NCI-H526 treated with DMSO at 0.1 percent for 48 hours (cell line): ENCODE data around the gene NAP1L1.

Experiments
- DNase-seq: peaks from one replicate; lab custom pipeline; 2025; lab: John Stamatoyannopoulos, UW

The NAP1L1 gene

DNA sequence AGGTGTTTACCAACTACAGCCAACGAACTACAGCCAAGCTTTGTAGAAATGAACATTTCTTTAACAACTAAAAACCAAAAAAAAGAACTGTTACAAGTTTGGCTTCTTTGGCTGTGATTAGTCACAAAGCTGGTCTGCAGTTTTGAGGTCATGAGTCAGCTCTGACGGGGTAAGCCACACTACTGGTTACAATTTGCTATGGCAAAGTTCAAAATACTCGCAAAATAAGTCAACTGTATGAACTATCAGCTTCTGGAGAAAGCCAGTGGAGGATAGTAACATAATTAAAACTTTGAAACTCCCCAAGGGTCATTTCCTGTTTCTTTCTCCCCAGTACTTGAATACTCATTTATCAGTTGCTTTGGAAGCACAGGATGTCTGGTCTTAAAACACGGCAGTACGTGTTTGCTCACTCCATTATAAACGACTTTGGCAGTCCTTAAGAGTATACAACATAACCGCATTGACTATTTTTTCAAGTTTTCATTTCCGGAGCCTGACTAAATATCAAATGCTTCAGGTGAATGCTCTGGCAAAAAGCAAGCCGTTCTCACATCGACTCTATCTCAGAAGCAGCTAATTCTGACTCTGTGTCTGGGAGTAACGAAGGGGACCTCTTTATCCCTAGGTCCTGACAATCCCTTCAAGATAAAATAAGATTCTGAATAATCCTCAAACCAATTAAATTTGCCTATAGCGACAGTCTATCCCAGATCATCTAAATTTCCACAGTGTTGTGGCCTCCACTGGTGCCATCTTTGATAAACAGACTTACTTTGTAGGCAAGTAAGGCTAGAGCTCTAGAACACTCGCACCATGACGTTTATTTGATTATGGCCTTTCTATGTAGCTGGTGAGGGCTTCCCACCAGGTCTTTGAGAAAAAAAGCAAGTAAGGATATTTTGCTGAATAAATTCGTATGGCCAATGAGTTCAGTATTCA is 63.5 kb downstream of the NAP1L1 start:
- no peak for DNase-seq

DNA sequence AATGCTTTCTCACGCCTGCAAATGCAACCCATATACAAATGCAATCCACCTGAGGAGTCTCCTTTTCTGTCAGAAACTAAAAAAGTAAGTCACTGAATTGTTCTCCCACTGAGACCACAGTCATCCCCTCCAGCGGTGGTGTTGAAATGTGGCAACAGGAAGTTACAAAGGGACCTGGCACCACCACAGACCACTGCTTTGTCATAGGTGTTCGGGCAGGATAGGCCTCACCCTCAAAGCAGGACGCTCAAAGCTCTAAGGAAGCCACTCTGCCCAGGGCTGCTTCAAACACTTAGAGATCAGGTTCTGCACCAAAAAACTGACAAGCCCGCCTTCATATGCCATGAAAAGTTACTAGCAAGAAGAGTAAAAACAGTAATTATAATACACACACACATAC is 64.2 kb downstream of the NAP1L1 start:
- no peak for DNase-seq

DNA sequence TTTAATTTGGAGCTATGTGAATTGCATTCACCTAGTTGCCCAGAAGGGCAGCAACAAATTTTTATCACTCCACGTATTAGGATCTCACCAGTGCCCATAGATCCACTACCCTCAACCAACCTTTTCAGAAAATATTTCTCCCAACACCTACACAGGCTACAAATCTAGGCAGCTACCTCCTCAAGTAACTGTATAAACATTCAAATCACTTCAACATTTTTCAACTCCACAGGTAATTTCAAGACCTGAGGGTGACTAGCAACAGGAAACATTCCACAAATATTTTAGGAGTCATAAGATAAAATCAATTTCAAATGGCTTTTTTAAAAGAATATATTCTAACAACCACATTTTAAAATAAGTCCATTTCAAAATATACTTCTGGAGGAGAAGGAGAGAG is 65.8 kb downstream of the NAP1L1 start:
- DNase-seq = no peak

DNA sequence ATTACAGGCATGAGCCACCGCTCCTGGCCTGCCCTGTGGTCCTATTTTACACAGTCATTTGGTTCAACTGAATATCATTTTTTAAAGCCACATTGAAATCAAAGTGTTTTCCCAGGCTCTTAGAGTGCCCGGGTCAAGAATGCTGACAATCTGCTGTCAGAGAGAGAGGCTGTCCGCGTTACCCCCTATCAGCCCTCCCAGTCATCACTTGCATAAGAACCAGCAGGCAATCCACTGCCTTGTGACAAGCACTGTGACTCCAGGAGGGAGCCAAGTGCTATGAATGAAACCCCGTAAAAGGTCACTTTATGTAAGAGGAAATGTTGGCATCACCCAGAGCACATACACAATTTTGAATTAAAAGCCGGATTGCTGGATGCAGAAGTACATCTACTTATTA is 66.4 kb downstream of the NAP1L1 start:
- no peak for DNase-seq

DNA sequence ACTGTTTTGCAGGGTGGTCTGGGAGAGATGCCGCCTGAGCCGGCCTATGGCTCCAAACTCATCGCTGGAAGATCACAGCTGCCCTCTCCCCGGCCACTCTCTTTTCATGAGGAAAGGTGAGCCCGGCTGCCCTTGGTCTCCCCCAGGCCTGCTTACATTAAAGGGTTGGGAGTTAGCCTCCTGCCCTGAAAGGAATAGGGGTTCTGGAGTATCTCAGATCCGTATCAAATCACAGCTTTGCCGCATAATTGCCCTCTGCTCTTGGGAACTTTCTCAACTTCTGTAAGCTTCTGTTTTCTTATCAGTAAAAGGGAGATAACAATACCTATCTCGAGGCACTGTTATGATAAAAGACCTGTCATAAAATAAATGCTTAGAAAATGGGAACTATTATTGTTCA is 70.5 kb downstream of the NAP1L1 start:
- DNase-seq = no peak

DNA sequence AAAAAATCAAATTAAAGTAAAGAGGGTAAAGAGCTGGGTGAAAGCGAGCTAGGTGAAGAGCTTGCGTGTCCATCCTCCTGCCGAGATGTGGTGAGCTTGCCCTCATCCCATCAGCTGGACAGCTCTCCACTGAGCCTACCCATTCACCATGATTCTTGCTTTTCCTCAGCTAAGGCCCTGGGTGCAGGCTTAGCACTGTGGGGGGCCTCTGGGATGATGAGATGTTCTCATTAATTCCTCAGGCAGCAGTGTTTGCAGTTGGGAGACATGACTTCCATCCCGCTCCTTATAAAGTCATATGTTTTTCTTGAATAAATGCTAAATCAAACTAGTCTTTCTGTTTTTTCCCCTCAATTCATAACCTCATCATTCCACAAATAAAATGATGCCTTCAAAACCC is 70.9 kb downstream of the NAP1L1 start:
- DNase-seq = no peak

DNA sequence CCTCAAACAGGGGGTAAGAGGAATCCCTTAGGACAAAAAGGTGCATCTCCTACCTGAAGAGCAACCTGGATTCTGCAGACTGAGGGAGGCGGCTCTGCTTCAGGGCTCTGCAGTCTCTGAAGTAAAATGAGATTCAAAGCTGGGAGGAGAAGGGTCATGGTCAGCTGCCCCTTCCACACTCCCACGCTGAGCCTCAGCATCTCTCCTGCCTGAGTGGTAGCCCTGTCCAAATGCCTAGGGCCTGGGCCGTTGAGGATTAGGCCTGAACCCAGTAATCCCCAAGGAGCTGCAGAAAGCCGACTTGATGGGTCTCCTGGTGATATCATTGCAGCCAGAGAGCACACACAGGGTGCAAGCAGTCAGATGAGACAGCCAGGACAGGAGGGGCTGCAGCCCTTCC is 71.8 kb downstream of the NAP1L1 start:
- no peak for DNase-seq

DNA sequence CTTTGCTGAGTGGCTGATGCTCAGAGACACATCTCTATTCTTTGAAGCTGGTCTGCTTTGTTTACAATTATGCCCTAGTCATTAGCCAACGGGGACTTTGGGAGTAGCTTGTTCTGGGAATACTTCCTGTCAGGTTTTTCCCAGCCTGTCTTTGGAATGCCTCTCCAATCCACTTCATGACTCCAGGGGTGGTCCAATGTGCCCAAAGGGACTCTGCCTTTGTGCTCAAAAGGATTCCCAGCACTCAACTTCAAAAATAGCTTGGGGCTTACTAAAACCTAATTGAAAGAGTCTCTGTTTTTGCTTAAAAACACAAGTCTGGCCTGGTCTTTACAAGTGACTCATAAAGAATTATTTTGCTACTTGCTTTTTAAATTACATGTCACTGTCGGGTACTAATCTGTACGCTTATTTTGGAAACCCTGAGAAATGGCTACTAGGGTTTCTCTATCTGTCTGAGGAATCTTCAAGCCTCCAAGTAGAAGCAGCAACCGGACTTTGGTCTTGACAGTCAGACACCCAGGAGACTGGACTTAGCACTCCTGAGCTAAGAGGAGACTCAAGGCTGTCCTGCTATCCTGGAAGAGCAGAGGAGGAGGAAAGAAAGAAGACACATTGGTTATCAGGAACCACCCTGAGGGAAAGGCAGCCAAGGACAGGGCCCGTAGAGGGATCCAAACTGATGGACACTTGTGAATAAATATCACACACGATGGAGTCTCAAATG is 73.6 kb downstream of the NAP1L1 start:
- DNase-seq = no peak

DNA sequence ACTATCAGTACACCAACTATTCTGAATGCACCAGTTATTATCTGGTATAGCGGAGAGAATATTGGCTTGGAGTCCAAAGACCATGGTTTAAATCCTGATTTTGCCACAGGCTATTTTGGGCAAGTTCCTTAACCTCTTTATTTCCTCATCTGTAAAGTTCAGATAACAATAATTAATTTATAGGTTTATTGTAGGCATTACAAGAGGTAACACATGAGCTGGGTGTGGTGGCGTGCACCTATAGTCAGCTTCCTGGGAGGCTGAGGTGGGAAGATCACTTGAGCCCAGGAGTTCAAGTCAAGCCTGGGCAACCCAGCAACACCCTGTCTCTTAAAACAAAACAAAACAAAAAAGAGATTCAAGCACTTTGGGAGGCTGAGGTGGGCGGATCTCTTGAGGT is 76.1 kb downstream of the NAP1L1 start:
- no peak for DNase-seq

DNA sequence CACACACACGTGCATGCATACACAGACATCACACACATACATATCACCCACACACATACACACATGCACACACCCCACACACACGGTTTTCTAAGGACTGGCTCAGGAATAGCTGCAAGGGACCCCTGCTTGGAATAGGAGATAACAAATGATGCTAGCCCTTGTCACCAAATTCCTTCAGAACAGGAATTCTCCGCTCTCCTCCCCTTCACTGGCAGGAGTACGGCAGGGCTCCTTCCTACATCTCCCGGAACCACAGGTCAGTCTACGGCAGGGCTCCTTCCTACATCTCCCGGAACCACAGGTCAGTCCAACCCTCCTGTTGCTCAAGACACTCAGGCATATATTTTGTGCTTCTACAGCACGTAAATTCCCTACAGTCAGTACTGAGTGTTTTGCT is 76.8 kb downstream of the NAP1L1 start:
- no peak for DNase-seq

DNA sequence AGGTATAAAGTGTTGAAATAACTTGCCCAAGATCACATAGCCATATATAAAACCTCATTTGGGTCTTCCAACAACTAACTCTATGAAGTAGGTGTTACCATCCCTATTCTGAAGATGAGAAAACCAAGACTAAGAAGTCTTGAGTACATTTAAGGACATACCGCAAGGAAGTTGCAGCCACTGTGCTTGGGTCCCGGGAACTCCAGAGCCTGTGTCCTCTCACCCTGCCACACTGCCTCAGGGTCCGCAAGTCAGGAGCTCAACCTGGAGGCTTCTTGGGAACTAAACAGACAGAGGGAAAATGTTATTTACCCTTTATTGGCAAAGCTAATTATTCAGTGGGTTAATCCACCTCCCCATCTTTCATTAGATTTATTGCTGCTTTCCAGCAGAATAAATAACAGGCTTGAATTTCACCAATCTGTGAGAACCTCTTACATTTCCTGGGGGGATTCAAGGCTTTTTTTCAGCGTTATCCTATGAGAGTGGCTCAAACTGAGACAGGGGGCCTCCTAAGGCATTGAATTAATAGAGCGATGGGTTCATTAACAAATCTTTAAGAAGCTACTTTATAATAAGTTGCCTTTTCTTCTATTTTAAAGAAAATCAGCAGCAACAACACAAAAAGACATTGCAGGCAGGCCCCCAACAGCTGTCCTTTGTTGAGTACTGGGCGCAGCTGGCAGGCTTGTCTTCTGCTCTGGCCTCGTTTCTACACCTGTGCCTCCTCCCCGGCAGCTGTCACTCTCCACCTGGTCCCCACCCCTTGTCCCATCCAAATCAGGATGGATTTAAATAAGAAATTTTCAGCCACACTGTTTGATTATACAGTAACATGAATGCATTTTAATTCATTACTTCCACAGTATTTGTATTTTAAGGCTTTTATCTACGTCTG is 78.2 kb downstream of the NAP1L1 start:
- peak; percentile 37 for DNase-seq

DNA sequence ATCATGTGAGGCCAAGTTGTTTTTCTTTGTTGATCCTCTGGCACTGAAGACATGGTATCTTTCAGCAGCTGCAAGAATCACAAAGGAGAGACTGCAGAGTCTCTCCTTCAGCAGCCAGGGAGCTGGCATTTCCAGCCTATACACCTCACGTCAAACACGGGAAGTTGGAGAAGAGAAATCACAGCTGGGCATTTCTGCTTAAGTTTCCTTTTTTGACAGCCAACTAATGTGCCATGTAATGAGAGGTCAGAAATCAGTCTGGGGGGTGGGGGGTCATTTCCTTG is 81.2 kb downstream of the NAP1L1 start:
- no peak for DNase-seq

DNA sequence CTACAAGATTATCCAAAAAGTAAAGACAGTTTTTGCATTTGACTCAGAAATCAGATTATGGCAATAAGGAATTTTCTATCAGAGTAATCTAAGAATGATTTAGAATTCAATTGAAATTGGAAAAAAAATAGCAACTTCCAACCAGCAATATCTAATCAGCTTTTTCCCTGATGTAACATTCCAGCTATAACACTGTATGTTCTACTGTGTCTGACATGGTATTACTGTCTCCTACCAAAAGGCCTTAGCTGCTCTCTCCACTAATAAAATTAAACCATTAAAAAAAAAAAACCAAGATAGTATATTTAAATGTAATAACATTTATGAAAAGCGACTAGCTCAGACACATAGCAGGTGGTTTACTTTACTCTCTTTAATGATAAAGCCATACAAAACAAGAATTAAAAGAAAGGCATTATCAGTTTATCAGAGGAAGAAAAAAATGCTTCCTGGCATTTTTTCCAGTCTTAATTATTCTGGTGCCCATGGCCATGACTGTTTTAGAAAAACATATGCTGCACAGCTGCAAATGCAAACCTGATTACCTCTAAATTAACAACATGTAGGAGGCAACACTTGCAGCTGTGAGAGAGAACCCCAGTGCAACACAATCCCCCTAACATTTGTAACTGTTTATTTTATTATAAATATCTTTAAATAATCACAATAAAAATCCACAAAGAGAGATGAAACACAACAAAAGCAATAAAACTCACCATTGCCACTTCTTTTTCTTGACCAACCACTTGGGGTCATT is 81.7 kb downstream of the NAP1L1 start:
- no peak for DNase-seq

DNA sequence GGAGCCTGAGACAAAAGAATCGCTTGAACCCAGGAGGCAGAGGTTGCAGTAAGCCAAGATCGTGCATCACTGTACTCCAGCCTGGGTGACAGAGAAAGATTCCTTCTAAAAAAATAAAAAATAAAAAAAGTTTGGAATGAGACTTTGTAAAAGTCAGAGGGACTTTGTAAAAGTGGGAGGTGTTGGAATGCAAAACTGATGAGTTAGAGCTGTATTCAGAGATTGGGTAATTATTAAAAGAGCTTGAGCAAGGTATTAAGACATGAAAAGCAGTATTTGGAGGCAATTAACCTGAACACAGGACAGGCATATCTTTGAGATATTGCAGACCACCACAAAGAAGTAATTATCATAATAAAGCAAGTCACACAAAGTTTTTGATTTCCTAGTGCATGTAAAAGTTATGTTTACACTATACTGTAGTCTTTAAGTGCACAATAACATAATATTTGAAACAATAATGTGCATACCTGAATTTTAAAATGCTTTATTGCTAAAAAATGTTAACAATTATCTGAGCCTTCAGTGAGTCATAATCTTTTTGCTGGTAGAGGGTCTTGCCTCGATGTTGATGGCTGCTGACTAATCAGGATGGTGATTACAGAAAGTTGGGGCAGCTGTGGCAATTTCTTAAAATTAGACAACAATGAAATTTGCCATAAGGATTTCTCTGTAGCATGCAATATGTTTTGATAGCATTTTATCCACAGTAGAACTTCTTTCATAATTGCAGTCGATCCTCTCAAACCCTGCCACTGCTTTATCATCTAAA is 86.0 kb downstream of the NAP1L1 start:
- no peak for DNase-seq

DNA sequence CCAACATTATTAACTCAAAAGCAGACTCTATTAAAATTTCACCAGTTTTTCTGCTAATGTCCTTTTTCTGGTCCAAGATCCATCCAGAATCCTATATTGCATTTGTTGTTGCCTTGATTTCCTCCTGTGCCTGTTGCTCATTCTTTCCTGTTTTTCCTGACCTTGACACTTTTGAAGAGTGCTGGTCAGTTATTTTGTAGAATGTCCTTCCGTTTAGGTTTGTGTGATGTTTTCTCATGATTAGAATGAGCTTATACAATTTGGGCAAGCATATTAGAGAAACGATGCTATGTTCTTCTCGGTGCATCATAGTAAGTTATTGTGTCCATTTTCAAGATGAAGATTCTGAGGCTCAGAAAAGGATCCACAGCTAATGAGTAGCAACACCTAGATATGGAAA is 86.8 kb downstream of the NAP1L1 start:
- DNase-seq = no peak

DNA sequence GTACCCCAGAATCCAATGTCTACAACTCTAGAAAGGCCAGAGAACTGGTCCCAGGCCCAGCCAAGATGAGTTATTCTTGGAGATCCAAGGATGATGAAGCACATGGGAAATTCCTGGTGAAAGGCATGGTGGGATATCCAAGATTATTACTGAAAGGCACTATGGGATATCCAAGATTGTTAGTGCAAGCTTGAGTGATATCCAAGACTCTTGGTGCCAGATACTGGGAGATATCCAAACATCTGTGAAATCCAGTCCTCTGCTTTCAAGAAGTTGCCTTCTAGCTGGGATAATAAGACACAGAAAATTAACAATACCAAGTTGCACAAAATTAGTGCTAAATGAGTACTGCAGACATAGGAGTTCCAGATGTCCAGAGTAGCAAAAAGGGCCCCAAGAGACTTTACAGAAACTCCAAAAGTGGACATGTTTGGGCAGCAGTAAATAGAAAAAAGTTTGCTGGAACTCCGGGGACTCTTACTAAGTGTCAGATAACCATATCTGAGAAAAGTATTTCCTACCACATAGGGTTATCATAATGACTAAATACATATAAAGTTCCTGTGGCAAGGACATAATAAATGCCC is 87.5 kb downstream of the NAP1L1 start:
- DNase-seq = no peak

DNA sequence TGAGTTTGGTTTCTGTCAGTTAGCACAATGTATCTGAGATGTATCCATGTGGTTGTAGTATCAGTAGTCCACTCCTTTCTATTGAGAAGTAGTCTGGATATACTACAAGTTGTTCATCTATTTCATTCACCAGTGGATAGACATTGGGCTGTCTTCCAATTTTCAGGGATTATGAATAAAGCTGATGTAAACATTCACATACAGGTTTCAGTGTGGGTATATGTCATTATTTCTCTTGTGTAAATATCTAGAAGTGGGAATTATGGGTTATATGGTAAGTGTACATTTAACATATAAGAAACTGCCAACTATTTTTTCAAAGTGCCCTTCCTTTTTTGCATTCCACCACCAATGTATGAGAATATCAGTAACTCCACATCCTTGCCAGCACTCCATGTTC is 88.8 kb downstream of the NAP1L1 start:
- DNase-seq = no peak

DNA sequence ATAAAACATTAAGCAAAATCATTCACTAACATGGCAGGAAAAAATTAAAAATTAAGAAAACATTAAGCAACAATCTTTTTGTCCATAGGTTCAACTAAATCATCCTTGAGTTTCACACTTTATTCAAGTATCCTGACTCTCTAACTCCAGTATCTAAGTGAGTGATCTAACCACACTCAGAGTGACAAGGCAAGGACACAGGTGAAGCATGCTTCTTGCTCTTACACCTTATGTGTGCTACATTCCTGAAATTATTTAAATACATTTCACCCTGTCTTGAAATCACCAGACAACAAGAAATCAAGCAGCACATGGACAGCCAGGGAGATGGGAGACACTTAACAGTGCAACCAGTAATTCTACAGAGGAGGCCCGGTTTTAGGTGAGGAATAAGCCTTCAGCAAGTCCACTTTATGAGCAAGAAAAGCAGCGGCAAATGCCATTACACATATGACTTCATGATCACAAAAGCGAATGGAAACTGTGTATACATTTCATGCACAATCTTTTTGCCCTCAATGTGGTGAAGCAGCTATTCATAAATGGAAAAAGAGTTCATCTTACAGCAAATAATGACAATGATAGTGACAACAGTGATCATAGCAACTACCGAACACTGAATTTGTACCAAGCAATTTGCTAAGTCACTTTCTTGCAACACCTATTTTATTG is 90.3 kb downstream of the NAP1L1 start:
- DNase-seq = no peak

DNA sequence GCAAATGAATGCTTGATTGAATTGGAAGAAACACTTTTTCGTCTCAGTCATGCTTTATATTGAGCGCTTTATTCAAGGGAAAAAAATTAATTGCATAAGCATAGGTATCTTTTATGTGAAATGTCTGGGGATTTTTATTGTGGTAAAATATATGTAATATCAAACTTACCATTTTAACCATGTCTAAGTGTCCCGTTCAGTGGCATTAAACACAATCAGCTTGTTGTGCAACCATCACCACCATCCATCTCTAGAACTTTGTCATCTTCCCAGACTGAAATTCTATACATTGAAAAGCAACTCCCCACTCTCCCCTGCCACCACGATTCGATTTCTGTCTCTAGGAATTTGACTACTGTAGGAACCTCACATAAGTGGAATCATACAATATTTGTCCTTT is 92.7 kb downstream of the NAP1L1 start:
- no peak for DNase-seq
